Spleen (tissue), 11 donors: ENCODE data around the gene UBL5. TPM values are rescaled to one million over a fixed set of nuclear protein-coding genes. Genes with fewer than 3 reads are reported as not detected.

ENCODE experiments used
- DNase-seq: peaks from one replicate; pipeline ENCODE4 v3.0.0-alpha.2; 2020
- H3K27ac ChIP-seq, 8 donors: fragments of 200-600 bp; sonication (generic) in 7 of 8; 1 replicate in 4 of 8; 2 replicates in 4 of 8; pipeline versions ENCODE4 v1.5.0 to v1.8.0; 2016 to 2021; ENCODE audit warnings: inconsistent platforms in 4 of 8, mild to moderate bottlenecking in 4 of 8, moderate library complexity in 1 of 8
- H3K27me3 ChIP-seq, 7 donors: fragments of 200-600 bp; sonication (generic) in 6 of 7; replicated peaks in 1 of 7; 1 replicate in 4 of 7; 2 replicates in 3 of 7; pipeline versions ENCODE4 v1.5.0 to v1.8.0; 2016 to 2021; ENCODE audit warnings: inconsistent platforms in 3 of 7, mild to moderate bottlenecking in 1 of 7
- H3K36me3 ChIP-seq, 6 donors: fragments of 200-600 bp; sonication (generic) in 5 of 6; 1 replicate in 4 of 6; 2 replicates in 2 of 6; pipeline versions ENCODE4 v1.5.0 to v1.8.0; 2016 to 2021; ENCODE audit warnings: inconsistent platforms in 2 of 6
- H3K4me1 ChIP-seq, 6 donors: fragments of 200-600 bp; sonication (generic) in 5 of 6; 1 replicate in 3 of 6; 2 replicates in 3 of 6; pipeline versions ENCODE4 v1.5.0 to v1.8.0; 2016 to 2021; ENCODE audit warnings: inconsistent platforms in 3 of 6
- H3K4me3 ChIP-seq, 8 donors: fragments of 200-600 bp; sonication (generic) in 7 of 8; 1 replicate in 4 of 8; 2 replicates in 4 of 8; pipeline versions ENCODE4 v1.5.0 to v1.8.0; 2016 to 2021; ENCODE audit warnings: inconsistent platforms in 4 of 8, mild to moderate bottlenecking in 4 of 8, moderate library complexity in 2 of 8
- H3K9me3 ChIP-seq, 8 donors: fragments of 200-600 bp; sonication (generic) in 7 of 8; 1 replicate in 4 of 8; 2 replicates in 4 of 8; pipeline versions ENCODE4 v1.5.0 to v1.8.0; 2016 to 2021; ENCODE audit warnings: inconsistent platforms in 4 of 8
- POLR2A ChIP-seq, 3 donors: fragments of 450-650 bp; IDR thresholded peaks; one replicate each; pipeline ENCODE4 v1.5.1; 2017; ENCODE audit warnings: antibody characterized with exemption in 3 of 3, mild to moderate bottlenecking in 1 of 3
- POLR2AphosphoS5 ChIP-seq, 3 donors: sonication (generic); formaldehyde crosslinking; IDR thresholded peaks; one replicate each; pipeline ENCODE4 v1.5.1; 2017; ENCODE audit warnings: antibody characterized with exemption in 3 of 3
- WGBS, 5 donors: extraction: QIAGEN DNeasy Blood & Tissue Kit in 3 of 5; methylation state at CpG; one replicate each; pipeline versions ENCODE4 v1.1.5 to v1.1.7; 2013 to 2018; 5-methylcytosine and 5-hydroxymethylcytosine counted together
- intact Hi-C: fragments of 100-400 bp; cut with DNase I; formaldehyde crosslinking; loops from one replicate; pipeline ENCODE4 v1.15.0; 2023; ENCODE audit warnings: low total_unique reads
- polyA plus RNA-seq, 3 donors: library from polyadenylated mRNA; stranded (reverse); fragments of 200-250 nt; gene quantifications; one replicate each; pipeline ENCODE4 v1.2.1, GENCODE V29; 2013
- total RNA-seq, 7 donors: library from RNA; depleted of rRNA in 3 of 7; stranded (reverse); fragments of >200 nt in 3 of 7; fragmentation: NEBNext Ultra II Directional in 4 of 7; extraction: Animal tissue kit (Norgen Biotek cat#: 25700) in 4 of 7; gene quantifications; one replicate each; pipeline versions ENCODE4 v1.1.0 to v1.2.1, GENCODE V29; 2016 to 2021
- TF ChIP-seq, protein P1 (sequence below), 11 experiments: fragments of 200-600 bp in 7 of 11; fragments of 450-650 bp in 4 of 11; sonication (generic) in 4 of 11; IDR thresholded peaks in 8 of 11; conservative IDR thresholded peaks in 3 of 11; 1 replicate in 7 of 11; 2 replicates in 4 of 11; pipeline versions ENCODE4 v1.4.0 to v1.8.0; 2016 to 2021; ENCODE audit warnings: antibody characterized with exemption in 11 of 11, inconsistent platforms in 4 of 11, mild to moderate bottlenecking in 1 of 11
- donor health status: healthy with polysubstance abuse.
- donor health status: DM: no; HTN: no; CAD: no; lungs with moderate emphysema.
- donor health status: DM: no; HTN: no; CAD: no.
- donor health status: Bipolar disorder and iron deficiency.
- donor health status: healthy.
- donor health status: DM: no; HTN: no; CAD: no.
- donor health status: DM: yes; HTN: yes; CAD: no.

The UBL5 gene
- total and polyA plus RNA-seq, 10 donors: 180 to 778 (median 269) TPM

DNA sequence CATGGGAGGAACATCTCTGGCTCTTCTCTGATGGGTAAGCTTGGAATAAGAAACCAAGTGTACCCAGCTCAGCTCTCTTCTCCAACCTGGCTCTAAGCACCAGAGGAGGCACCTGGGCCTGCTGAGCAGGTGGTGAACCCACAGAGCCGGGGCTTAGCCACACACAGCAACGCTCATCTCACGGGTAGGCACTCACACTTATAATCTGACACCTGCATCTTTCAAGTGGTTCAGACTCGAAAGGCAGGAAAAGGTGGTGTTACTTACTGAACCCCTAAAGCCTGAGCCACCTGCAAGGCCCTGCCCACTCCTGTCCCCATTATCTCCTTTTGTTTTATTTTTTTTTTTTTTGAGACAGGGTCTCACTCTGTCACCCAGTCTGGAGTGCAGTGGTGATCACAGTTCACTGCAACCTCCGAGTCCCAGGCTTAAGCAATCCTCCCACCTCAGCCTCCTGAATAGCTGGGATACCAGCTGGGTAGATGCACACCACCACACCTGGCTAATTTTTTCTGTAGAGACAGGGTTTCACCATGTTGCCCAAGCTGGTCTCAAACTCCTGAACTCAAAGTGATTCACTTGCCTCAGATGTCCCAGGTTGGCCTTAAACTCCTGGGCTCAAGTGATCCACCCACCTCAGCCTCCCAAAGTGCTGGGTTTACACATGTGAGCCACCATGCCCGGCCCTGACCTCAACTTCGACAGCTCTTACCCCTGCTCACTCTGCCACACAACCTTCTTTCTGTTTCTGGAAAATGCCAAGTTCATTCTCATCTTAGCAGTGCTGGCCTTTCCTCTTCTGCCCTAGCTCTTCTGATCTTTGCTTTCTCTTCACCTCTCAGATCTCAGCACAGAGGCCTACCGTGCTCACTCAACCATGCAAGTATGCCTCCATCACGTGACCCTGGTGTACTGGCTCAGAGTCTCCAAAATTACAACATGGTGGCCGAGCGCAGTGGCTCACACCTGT lies 18.6 kb upstream of the UBL5 start:
- H3K27me3 ChIP-seq: no peaks in the 10 kb centered on the region
- 75 to 89% (median 82%) methylated on average over 11 of the region's 11 CpGs for WGBS, 5 donors
- no peak overlapping the region for H3K4me3 ChIP-seq
- H3K36me3 ChIP-seq: peaks cover 0 to 82% (median 37%) of the 10 kb centered on the region in 6 donors
- H3K27ac ChIP-seq: peak overlapping the region in 4 of 8 donors; percentile 5 to 54 (median 36)
- peaks cover 0 to 15% (median 0%) of the 10 kb centered on the region in 6 donors for H3K4me1 ChIP-seq
- TF ChIP-seq, protein P1, sequence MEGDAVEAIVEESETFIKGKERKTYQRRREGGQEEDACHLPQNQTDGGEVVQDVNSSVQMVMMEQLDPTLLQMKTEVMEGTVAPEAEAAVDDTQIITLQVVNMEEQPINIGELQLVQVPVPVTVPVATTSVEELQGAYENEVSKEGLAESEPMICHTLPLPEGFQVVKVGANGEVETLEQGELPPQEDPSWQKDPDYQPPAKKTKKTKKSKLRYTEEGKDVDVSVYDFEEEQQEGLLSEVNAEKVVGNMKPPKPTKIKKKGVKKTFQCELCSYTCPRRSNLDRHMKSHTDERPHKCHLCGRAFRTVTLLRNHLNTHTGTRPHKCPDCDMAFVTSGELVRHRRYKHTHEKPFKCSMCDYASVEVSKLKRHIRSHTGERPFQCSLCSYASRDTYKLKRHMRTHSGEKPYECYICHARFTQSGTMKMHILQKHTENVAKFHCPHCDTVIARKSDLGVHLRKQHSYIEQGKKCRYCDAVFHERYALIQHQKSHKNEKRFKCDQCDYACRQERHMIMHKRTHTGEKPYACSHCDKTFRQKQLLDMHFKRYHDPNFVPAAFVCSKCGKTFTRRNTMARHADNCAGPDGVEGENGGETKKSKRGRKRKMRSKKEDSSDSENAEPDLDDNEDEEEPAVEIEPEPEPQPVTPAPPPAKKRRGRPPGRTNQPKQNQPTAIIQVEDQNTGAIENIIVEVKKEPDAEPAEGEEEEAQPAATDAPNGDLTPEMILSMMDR (IDR thresholded peaks at IDR 0.05 in 8 of 11, conservative IDR thresholded peaks at IDR 0.05 in 3 of 11): no peak
- TF ChIP-seq POLR2AphosphoS5 (IDR thresholded peaks at IDR 0.05) (peak in 1 of 3 donors; percentile 35), POLR2A (IDR thresholded peaks at IDR 0.05) (no peak)
- no peak for DNase-seq
- no peaks in the 10 kb centered on the region for H3K9me3 ChIP-seq
- intact Hi-C loops: no loop called here

DNA sequence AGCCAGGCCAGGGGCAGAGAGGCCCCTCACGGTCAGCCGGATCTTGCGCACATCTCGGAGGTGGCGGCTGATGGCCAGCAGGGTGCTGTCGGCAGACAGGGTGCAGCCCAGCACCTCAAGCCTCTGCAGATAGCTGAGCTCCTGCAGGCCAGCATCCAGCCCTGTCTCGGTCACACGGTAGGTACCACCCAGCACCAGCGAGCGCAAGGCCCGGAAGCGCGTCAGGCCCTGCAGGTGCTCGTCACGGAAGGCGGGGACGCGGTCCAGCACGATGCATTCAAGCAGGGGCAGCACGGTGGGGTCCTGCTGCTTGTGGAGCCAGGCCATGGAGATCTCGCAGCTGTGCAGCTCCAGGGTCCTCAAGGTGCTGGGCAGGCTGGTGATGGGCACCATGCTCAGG lies 16.6 kb upstream of the UBL5 start:
- 96 to 98% (median 97%) methylated on average over 15 to 21 of the region's 21 CpGs; no CpG with 5 or more reads in 1 of the 5 donors for WGBS, 5 donors
- no peak overlapping the region for H3K27ac ChIP-seq
- TF ChIP-seq POLR2AphosphoS5 (IDR thresholded peaks at IDR 0.05): peak in 1 of 3 donors; percentile 46
- TF ChIP-seq, protein P1 (IDR thresholded peaks at IDR 0.05 in 8 of 11, conservative IDR thresholded peaks at IDR 0.05 in 3 of 11): no peak
- H3K27me3 ChIP-seq: no peaks in the 10 kb centered on the region
- H3K4me1 ChIP-seq: peaks cover 0 to 19% (median 0%) of the 10 kb centered on the region in 6 donors
- intact Hi-C loops: no loop called here
- H3K4me3 ChIP-seq: no peak overlapping the region
- peaks cover 0 to 96% (median 41%) of the 10 kb centered on the region in 6 donors for H3K36me3 ChIP-seq
- peaks cover 0 to 16% (median 12%) of the 10 kb centered on the region in 8 donors for H3K9me3 ChIP-seq
- DNase-seq: no peak

DNA sequence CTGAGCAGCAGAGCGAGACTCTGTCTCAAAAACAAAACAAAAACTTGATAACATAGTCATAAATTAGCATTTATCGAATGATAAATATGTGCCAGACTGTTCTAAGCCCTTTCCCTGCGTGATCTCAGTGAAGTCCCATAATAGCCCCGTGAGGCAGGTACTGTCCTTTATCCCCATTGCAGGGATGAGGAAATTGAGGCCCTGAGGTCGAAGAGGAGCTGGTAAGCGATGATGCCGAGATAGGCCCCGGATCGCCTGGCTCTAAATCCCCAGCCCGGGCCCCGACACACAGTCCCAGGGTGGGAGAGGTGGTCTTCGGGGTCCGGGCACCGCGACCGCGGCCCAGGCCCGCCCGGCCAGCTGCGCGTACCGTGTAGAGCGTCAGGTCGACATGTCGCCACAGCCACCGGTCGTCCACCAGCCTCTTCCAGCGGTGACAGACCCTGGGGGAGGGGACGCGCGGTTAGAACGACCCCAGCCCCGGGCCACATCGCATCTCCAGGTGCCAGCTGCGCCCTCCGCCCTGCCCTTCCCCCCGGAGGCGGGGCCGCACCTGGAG lies 9.5 kb upstream of the UBL5 start:
- intact Hi-C loops: no loop called here
- WGBS, 5 donors: 4 to 18% (median 5%) methylated on average over 10 to 39 of the region's 39 CpGs
- peaks cover 9 to 36% (median 24%) of the 10 kb centered on the region in 6 donors for H3K4me1 ChIP-seq
- H3K36me3 ChIP-seq: peaks cover 0 to 34% (median 8%) of the 10 kb centered on the region in 6 donors
- H3K9me3 ChIP-seq: peaks cover 0 to 19% (median 12%) of the 10 kb centered on the region in 8 donors
- DNase-seq: no peak
- peak overlapping the region; percentile 73 to 99 (median 94) for H3K27ac ChIP-seq
- H3K4me3 ChIP-seq: peak overlapping the region; percentile 72 to 97 (median 90)
- TF ChIP-seq POLR2A (IDR thresholded peaks at IDR 0.05) (no peak), POLR2AphosphoS5 (IDR thresholded peaks at IDR 0.05) (no peak)
- TF ChIP-seq, protein P1 (IDR thresholded peaks at IDR 0.05 in 8 of 11, conservative IDR thresholded peaks at IDR 0.05 in 3 of 11): no peak
- no peaks in the 10 kb centered on the region for H3K27me3 ChIP-seq
